ENCODE data around the gene RASL12.
A peak's percentile ranks its signal among the peaks of the same experiment; 100 is the strongest.
"Not testable (repeated sequence)": the region's sequence is repeated elsewhere in the genome, so short reads cannot be mapped to it uniquely, and the experiment has no call there.

The RASL12 gene

GRCh38 chr15:65067645-65068402, at the start of gene RASL12:
Gene RASL12, minus strand, starts transcription at chr15:65067991. Its CDS starts 156 bp downstream, at chr15:65067835.
- no peak for DNase-seq

- peak; percentile 51 to 87 for DNase-seq
Measured at GRCh38 chr15:65115542-65115941, 47.8 kb upstream of the RASL12 start.

- peak in 1 of 2 experiments; percentile 10 for DNase-seq
Measured at GRCh38 chr15:65115086-65115485, 47.3 kb upstream of the RASL12 start, which contains the start of gene UBAP1L. Gene UBAP1L, minus strand, starts transcription at chr15:65115200. Its CDS starts 8,985 bp downstream, at chr15:65106215.

GRCh38 chr15:65110676-65111292, 43.0 kb upstream of the RASL12 start:
- DNase-seq = no peak

- DNase-seq = no peak
Measured at GRCh38 chr15:65106011-65106590, 38.3 kb upstream of the RASL12 start.

- no peak for DNase-seq
Measured at GRCh38 chr15:65105038-65105437, 37.2 kb upstream of the RASL12 start.

GRCh38 chr15:65102912-65103311, 35.1 kb upstream of the RASL12 start:
- DNase-seq = no peak

GRCh38 chr15:65101891-65102708, 34.3 kb upstream of the RASL12 start:
- no peak for DNase-seq

- peak in 1 of 2 experiments; percentile 5 for DNase-seq
Measured at GRCh38 chr15:65101411-65101890, 33.7 kb upstream of the RASL12 start.

- DNase-seq = no peak
Measured at GRCh38 chr15:65100442-65100841, 32.7 kb upstream of the RASL12 start.

- DNase-seq = not testable (repeated sequence)
Measured at GRCh38 chr15:65099801-65100200, 32.0 kb upstream of the RASL12 start.

- DNase-seq = no peak
Measured at GRCh38 chr15:65099336-65099735, 31.5 kb upstream of the RASL12 start.

- no peak for DNase-seq
Measured at GRCh38 chr15:65097651-65098263, 30.0 kb upstream of the RASL12 start.

- DNase-seq = no peak
Measured at GRCh38 chr15:65096481-65097385, 28.9 kb upstream of the RASL12 start.

GRCh38 chr15:65095747-65096104, 27.9 kb upstream of the RASL12 start:
- no peak for DNase-seq

GRCh38 chr15:65095011-65095746, 27.4 kb upstream of the RASL12 start:
- no peak for DNase-seq

GRCh38 chr15:65094294-65094995, 26.7 kb upstream of the RASL12 start:
- DNase-seq = no peak

- DNase-seq = not testable (repeated sequence)
Measured at GRCh38 chr15:65093793-65094170, 26.0 kb upstream of the RASL12 start.

GRCh38 chr15:65092911-65093792, 25.4 kb upstream of the RASL12 start:
- no peak for DNase-seq
